H1 (cell line): ENCODE measurements around the gene CHMP4B. TPM values are rescaled to one million over a fixed set of nuclear protein-coding genes. Genes with fewer than 3 reads are reported as not detected.

Experiments
- CTCF ChIA-PET: fragments of 300-600 bp; sonication (Branson Sonifier 250); formaldehyde crosslinking; loops from one replicate; lab custom pipeline; 2021; ENCODE audit not compliant: partially characterized antibody; lab: Charles Lee
- POLR2A ChIA-PET: fragments of 300-600 bp; sonication (Branson Sonifier 250); formaldehyde crosslinking; loops from one replicate; lab custom pipeline; 2021; ENCODE audit warnings: inconsistent platforms; ENCODE audit not compliant: partially characterized antibody; lab: Charles Lee
- DNase-seq, 2 experiments: peaks; one replicate each; pipeline versions ENCODE4 v3.0.0 to v3.0.0-alpha.2; 2010 to 2022; ENCODE audit warnings: low spot score in 2 of 2, low read depth in 1 of 2, mixed read lengths in 1 of 2
- FAIRE-seq: peaks from 2 replicates; lab custom pipeline; 2011; peaks lifted over from hg19 to GRCh38; lab: Jason Lieb, UNC
- H2AFZ ChIP-seq: 2 replicates; pipeline ENCODE4 v1.8.1; 2012; ENCODE audit warnings: low read length, inconsistent platforms
- H2AK5ac ChIP-seq: 2 replicates; pipeline ENCODE4 v1.6.1; 2013; ENCODE audit warnings: low read depth, low read length
- H2BK120ac ChIP-seq: replicated peaks from 2 replicates; pipeline ENCODE3; 2013; ENCODE audit warnings: low read depth, low read length, inconsistent platforms
- H2BK12ac ChIP-seq: 2 replicates; pipeline ENCODE4 v1.6.1; 2013; ENCODE audit warnings: low read depth, low read length
- H2BK15ac ChIP-seq: 2 replicates; pipeline ENCODE4 v1.6.1; 2013; ENCODE audit warnings: low read length
- H2BK20ac ChIP-seq: 2 replicates; pipeline ENCODE4 v1.6.1; 2013; ENCODE audit warnings: low read length
- H2BK5ac ChIP-seq: 2 replicates; pipeline ENCODE4 v1.6.1; 2013; ENCODE audit warnings: low read depth, low read length
- H3K14ac ChIP-seq: 2 replicates; pipeline ENCODE4 v1.6.1; 2013; ENCODE audit warnings: inconsistent platforms; ENCODE audit not compliant: insufficient read length
- H3K18ac ChIP-seq: 2 replicates; pipeline ENCODE4 v1.6.1; 2013; ENCODE audit warnings: low read length; ENCODE audit errors: extremely low read depth
- H3K23ac ChIP-seq: 2 replicates; pipeline ENCODE4 v1.6.1; 2013; ENCODE audit warnings: inconsistent platforms; ENCODE audit not compliant: insufficient read length
- H3K23me2 ChIP-seq: 2 replicates; pipeline ENCODE4 v1.6.1; 2013; ENCODE audit warnings: low read depth, low read length
- H3K27ac ChIP-seq: 2 replicates; pipeline ENCODE4 v1.6.1; 2011; ENCODE audit warnings: low read depth, low read length, inconsistent platforms
- H3K27me3 ChIP-seq, 4 experiments: replicated peaks in 1 of 4; 1 replicate in 1 of 4; 2 replicates in 3 of 4; pipeline versions ENCODE4 v1.6.1 to v1.8.1; 2011 to 2013; ENCODE audit warnings: low read length in 3 of 4, mild to moderate bottlenecking in 3 of 4, inconsistent platforms in 2 of 4, mixed read lengths in 2 of 4, moderate library complexity in 1 of 4; ENCODE audit not compliant: control insufficient read depth in 3 of 4, insufficient read depth in 3 of 4; ENCODE audit errors: extremely low read depth in 1 of 4
- H3K36me3 ChIP-seq, 4 experiments: 2 replicates each; pipeline versions ENCODE4 v1.6.1 to v1.8.1; 2011 to 2013; ENCODE audit warnings: mild to moderate bottlenecking in 4 of 4, low read length in 3 of 4, moderate library complexity in 2 of 4, control low read depth in 1 of 4, inconsistent platforms in 1 of 4; ENCODE audit not compliant: insufficient read depth in 4 of 4, control insufficient read depth in 2 of 4
- H3K4ac ChIP-seq: replicated peaks from 2 replicates; pipeline ENCODE3; 2013; ENCODE audit warnings: low read length, low read depth, mixed read lengths, inconsistent platforms; ENCODE audit not compliant: insufficient read length
- H3K4me1 ChIP-seq, 4 experiments: replicated peaks in 1 of 4; 1 replicate in 1 of 4; 2 replicates in 3 of 4; pipeline versions ENCODE4 v1.6.1 to v1.8.1; 2011 to 2013; ENCODE audit warnings: low read length in 3 of 4, inconsistent platforms in 2 of 4, mixed read lengths in 1 of 4; ENCODE audit not compliant: insufficient read depth in 4 of 4, control insufficient read depth in 3 of 4
- H3K4me2 ChIP-seq, 2 experiments: 2 replicates each; pipeline versions ENCODE4 v1.6.1 to v1.8.1; 2011 to 2013; ENCODE audit warnings: low read depth in 2 of 2, low read length in 2 of 2, control low read depth in 1 of 2, inconsistent platforms in 1 of 2, mild to moderate bottlenecking in 1 of 2; ENCODE audit not compliant: insufficient read depth in 1 of 2
- H3K4me3 ChIP-seq, 4 experiments: fragments of 200-600, 300-600 bp in 1 of 4; sonication (generic), shearing (Covaris generic), sonication (Bioruptor Twin) in 1 of 4; 2 replicates each; pipeline versions ENCODE4 v1.5.1 to v1.8.1; 2011 to 2016; ENCODE audit warnings: low read length in 4 of 4, low read depth in 3 of 4, control low read depth in 2 of 4, inconsistent platforms in 2 of 4, mild to moderate bottlenecking in 2 of 4, mixed read lengths in 1 of 4, moderate library complexity in 1 of 4; ENCODE audit not compliant: insufficient read depth in 2 of 4; ENCODE audit errors: extremely low read depth in 1 of 4
- H3K56ac ChIP-seq: replicated peaks from 2 replicates; pipeline ENCODE3; 2013; ENCODE audit warnings: low read depth, mild to moderate bottlenecking, mixed read lengths, low read length, inconsistent platforms; ENCODE audit not compliant: insufficient read length
- H3K79me1 ChIP-seq: 2 replicates; pipeline ENCODE4 v1.6.1; 2013; ENCODE audit warnings: low read depth, low read length, control low read depth
- H3K79me2 ChIP-seq, 2 experiments: 2 replicates each; pipeline versions ENCODE4 v1.6.1 to v1.8.1; 2012 to 2013; ENCODE audit warnings: low read length in 2 of 2, mild to moderate bottlenecking in 2 of 2, inconsistent platforms in 1 of 2; ENCODE audit not compliant: insufficient read depth in 2 of 2, control insufficient read depth in 1 of 2
- H3K9ac ChIP-seq, 4 experiments: replicated peaks in 1 of 4; 1 replicate in 1 of 4; 2 replicates in 3 of 4; pipeline versions ENCODE4 v1.6.1 to v1.8.1; 2011 to 2013; ENCODE audit warnings: low read depth in 3 of 4, low read length in 3 of 4, control low read depth in 2 of 4, mild to moderate bottlenecking in 2 of 4, moderate library complexity in 2 of 4, inconsistent platforms in 1 of 4; ENCODE audit errors: extremely low read depth in 1 of 4
- H3K9me3 ChIP-seq, 2 experiments: 2 replicates each; pipeline versions ENCODE4 v1.6.1 to v1.8.1; 2012 to 2013; ENCODE audit warnings: mild to moderate bottlenecking in 2 of 2, moderate library complexity in 2 of 2, control low read depth in 1 of 2, inconsistent platforms in 1 of 2, low read depth in 1 of 2, low read length in 1 of 2, mixed read lengths in 1 of 2; ENCODE audit not compliant: insufficient read depth in 2 of 2
- H4K20me1 ChIP-seq, 2 experiments: replicated peaks in 1 of 2; 2 replicates each; pipeline versions ENCODE3 to v1.8.1; 2011 to 2013; ENCODE audit warnings: inconsistent platforms in 2 of 2, low read length in 2 of 2, mild to moderate bottlenecking in 1 of 2; ENCODE audit not compliant: insufficient read depth in 2 of 2, control insufficient read depth in 1 of 2
- H4K5ac ChIP-seq: 2 replicates; pipeline ENCODE4 v1.6.1; 2013; ENCODE audit warnings: low read length, low read depth, mixed read lengths, inconsistent platforms; ENCODE audit not compliant: insufficient read length
- H4K8ac ChIP-seq: 2 replicates; pipeline ENCODE4 v1.8.0; 2013; ENCODE audit warnings: mild to moderate bottlenecking, moderate library complexity, low read length, inconsistent platforms; ENCODE audit not compliant: insufficient read depth; ENCODE audit errors: extremely low read depth
- H4K91ac ChIP-seq: replicated peaks from 2 replicates; pipeline ENCODE3; 2013; ENCODE audit warnings: low read length, mixed read lengths, inconsistent platforms; ENCODE audit not compliant: insufficient read length
- CBX8 ChIP-seq: fragments of 300-800, 300-1000 bp; sonication (generic); IDR thresholded peaks from 2 replicates; pipeline ENCODE4 v1.7.1; 2016; ENCODE audit warnings: low read depth, low read length, borderline replicate concordance
- EZH2 ChIP-seq: fragments of 200-600 bp; sonication (generic); IDR thresholded peaks from 2 replicates; pipeline ENCODE4 v1.7.1; 2012; ENCODE audit warnings: low read depth, mild to moderate bottlenecking, moderate library complexity, low read length, inconsistent platforms; ENCODE audit not compliant: severe bottlenecking
- RAD21 ChIP-seq, 2 experiments: IDR thresholded peaks in 1 of 2; conservative IDR thresholded peaks in 1 of 2; 2 replicates each; pipeline ENCODE4 v1.6.1; 2011; ENCODE audit warnings: low read depth in 2 of 2, low read length in 2 of 2, improper control_type of control experiment in 1 of 2, inconsistent platforms in 1 of 2, mild to moderate bottlenecking in 1 of 2, moderate library complexity in 1 of 2
- RBBP5 ChIP-seq: IDR thresholded peaks from 2 replicates; pipeline ENCODE4 v1.7.1; 2012; ENCODE audit warnings: low read depth, mild to moderate bottlenecking, inconsistent platforms, low read length, moderate library complexity, borderline replicate concordance
- RNF2 ChIP-seq: fragments of 200-900, 300-1000 bp; sonication (generic); IDR thresholded peaks from 2 replicates; pipeline ENCODE4 v1.7.1; 2016; ENCODE audit warnings: borderline replicate concordance, low read depth, mild to moderate bottlenecking, antibody characterized with exemption, low read length; ENCODE audit not compliant: poor library complexity, severe bottlenecking; ENCODE audit errors: missing control alignments
- SAP30 ChIP-seq: fragments of 300-600 bp; sonication (generic); IDR thresholded peaks from 2 replicates; pipeline ENCODE4 v1.7.1; 2012; ENCODE audit warnings: low read length, moderate library complexity, mild to moderate bottlenecking, inconsistent platforms; ENCODE audit not compliant: insufficient read depth, insufficient replicate concordance
- SP1 ChIP-seq: IDR thresholded peaks from 2 replicates; pipeline ENCODE4 v1.6.1; 2011; ENCODE audit warnings: low read depth, low read length
- SRF ChIP-seq: IDR thresholded peaks from 2 replicates; pipeline ENCODE4 v1.6.1; 2011; ENCODE audit warnings: mild to moderate bottlenecking, low read depth, low read length, moderate library complexity
- WGBS, 2 experiments: shearing (Covaris generic) in 1 of 2; methylation state at CpG; one replicate each; pipeline versions ENCODE4 v1.1.6 to v1.1.7; 2013 to 2015; ENCODE audit warnings: low lambda C conversion rate in 2 of 2, mixed read lengths in 2 of 2, inconsistent platforms in 1 of 2, low coverage in 1 of 2, missing lambda C conversion rate in 1 of 2; ENCODE audit not compliant: insufficient replicate concordance in 2 of 2, insufficient coverage in 1 of 2, insufficient read length in 1 of 2; ENCODE audit errors: extremely low coverage in 1 of 2, missing lambda C conversion rate in 1 of 2; 5-methylcytosine and 5-hydroxymethylcytosine counted together
- polyA plus RNA-seq, 7 experiments: library from polyadenylated mRNA; depleted of rRNA in 3 of 7; stranded (reverse) in 5 of 7; unstranded in 2 of 7; fragments of >200 nt in 5 of 7; fragments of 200-250 nt in 2 of 7; gene quantifications; 1 replicate in 5 of 7; 2 replicates in 1 of 7; 4 replicates in 1 of 7; pipeline versions ENCODE4 v1.2.1 to v1.2.3, GENCODE V29; 2011 to 2013; ENCODE audit warnings: missing spikeins in 2 of 7, mixed read lengths in 2 of 7
- total RNA-seq: library from RNA; stranded (reverse); fragmentation: NEBNext Ultra II Directional; extraction: Animal tissue kit (Norgen Biotek cat#: 25700); gene quantifications from 2 replicates; pipeline ENCODE4 v1.2.1, GENCODE V29; 2021
- TF ChIP-seq, protein P1 (sequence below): IDR thresholded peaks from 2 replicates; pipeline ENCODE4 v1.6.1; 2011; ENCODE audit warnings: low read length, improper control_type of control experiment
- TF ChIP-seq, protein P2 (sequence below): IDR thresholded peaks from 2 replicates; pipeline ENCODE4 v1.6.1; 2011; ENCODE audit warnings: low read depth, mild to moderate bottlenecking, low read length; ENCODE audit not compliant: insufficient read depth

CHMP4B gene
- total and polyA plus RNA-seq, 2 of the 8 experiments (the other 6 are each of a cell fraction or from before 2014, with no cell fraction given), result 38.6 to 66.3 TPM

DNA sequence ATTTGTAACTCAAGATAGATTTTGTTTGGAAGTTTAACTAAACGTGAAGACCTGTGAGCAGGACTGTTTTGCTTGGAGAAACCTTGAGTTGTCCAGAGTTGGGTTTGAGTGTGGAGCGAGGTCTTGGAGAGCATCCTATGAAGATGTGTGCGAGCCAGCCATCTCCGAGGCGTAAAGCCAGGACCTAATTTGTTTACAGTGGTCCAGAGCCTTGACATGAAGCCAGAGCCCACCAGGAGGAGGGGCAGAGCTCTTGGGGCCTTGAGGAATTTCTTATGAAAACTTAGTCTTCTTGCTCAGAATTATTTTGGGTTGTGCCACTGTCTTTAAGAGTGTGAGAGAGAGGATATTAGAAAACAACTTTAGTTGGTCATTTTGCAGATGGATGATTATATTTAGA, 6.3 kb downstream of the CHMP4B start:
- H2BK15ac ChIP-seq, result no peak overlapping the region
- H3K56ac ChIP-seq, result no peak overlapping the region
- POLR2A ChIA-PET, result no interaction called here
- no peaks in the 10 kb centered on the region for H3K27me3 ChIP-seq
- H3K9ac ChIP-seq, result no peak overlapping the region
- WGBS, 2 experiments, result 89% methylated on average over 5 of the region's 5 CpGs; no CpG with 5 or more reads in 1 of the 2 experiments
- no peak overlapping the region for H3K18ac ChIP-seq
- H3K79me2 ChIP-seq, result peaks cover 28 to 84% of the 10 kb centered on the region in 2 experiments
- H4K91ac ChIP-seq, result no peak overlapping the region
- H4K8ac ChIP-seq, result no peak overlapping the region
- no peak overlapping the region for H3K23ac ChIP-seq
- H2BK20ac ChIP-seq, result no peak overlapping the region
- DNase-seq (no peak), FAIRE-seq (no peak)
- H4K20me1 ChIP-seq, result peaks cover 22 to 23% of the 10 kb centered on the region in 2 experiments
- no peak overlapping the region for H3K4me3 ChIP-seq
- peaks cover 0 to 6% (median 0%) of the 10 kb centered on the region in 4 experiments; a peak in 1 of 8 replicates for H3K36me3 ChIP-seq
- H3K4me2 ChIP-seq, result no peak overlapping the region
- peaks cover 31% of the 10 kb centered on the region for H3K79me1 ChIP-seq
- no peak overlapping the region for H3K27ac ChIP-seq
- no peak overlapping the region for H3K14ac ChIP-seq
- H4K5ac ChIP-seq, result no peak overlapping the region
- H3K23me2 ChIP-seq, result 0 out of 2 replicates have a peak, but pooled peaks cover 2% of the 10 kb centered on the region
- H3K4ac ChIP-seq, result no peak overlapping the region
- peaks cover 3 to 8% (median 6%) of the 10 kb centered on the region in 4 experiments; a peak in 6 of 7 replicates for H3K4me1 ChIP-seq
- H2BK12ac ChIP-seq, result no peak overlapping the region
- H2AFZ ChIP-seq, result no peak overlapping the region
- TF ChIP-seq CBX8 (no peak), RNF2 (no peak), SRF (no peak), RAD21 (IDR thresholded peaks at IDR 0.05 in 1 of 2, conservative IDR thresholded peaks at IDR 0.05 in 1 of 2; ENCODE audit: low read depth in 2 of 2, low read length in 2 of 2) (no peak), EZH2 (no peak), SP1 (no peak), RBBP5 (no peak), SAP30 (no peak)
- TF ChIP-seq, protein P1, sequence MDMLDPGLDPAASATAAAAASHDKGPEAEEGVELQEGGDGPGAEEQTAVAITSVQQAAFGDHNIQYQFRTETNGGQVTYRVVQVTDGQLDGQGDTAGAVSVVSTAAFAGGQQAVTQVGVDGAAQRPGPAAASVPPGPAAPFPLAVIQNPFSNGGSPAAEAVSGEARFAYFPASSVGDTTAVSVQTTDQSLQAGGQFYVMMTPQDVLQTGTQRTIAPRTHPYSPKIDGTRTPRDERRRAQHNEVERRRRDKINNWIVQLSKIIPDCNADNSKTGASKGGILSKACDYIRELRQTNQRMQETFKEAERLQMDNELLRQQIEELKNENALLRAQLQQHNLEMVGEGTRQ, result no peak
- TF ChIP-seq, protein P2, sequence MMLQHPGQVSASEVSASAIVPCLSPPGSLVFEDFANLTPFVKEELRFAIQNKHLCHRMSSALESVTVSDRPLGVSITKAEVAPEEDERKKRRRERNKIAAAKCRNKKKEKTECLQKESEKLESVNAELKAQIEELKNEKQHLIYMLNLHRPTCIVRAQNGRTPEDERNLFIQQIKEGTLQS, result no peak
- no peak overlapping the region for H2BK120ac ChIP-seq
- H2BK5ac ChIP-seq, result no peak overlapping the region
- no peak overlapping the region for H2AK5ac ChIP-seq
- CTCF ChIA-PET, result interaction anchor here (0.6 to 1.7 kb wide), 2 partner anchors 9 to 96 kb away, joined by 3 to 9 read pairs; no protein-coding TSS in a partner anchor
- no peaks in the 10 kb centered on the region for H3K9me3 ChIP-seq
